MM.1S (cell line): Measurements from ENCODE around the gene SORCS2.

Experiments used
- DNase-seq: peaks from one replicate; pipeline ENCODE4 v3.0.0-alpha.2; 2015
- H2AFZ ChIP-seq: fragments of 300-600 bp; sonication (generic); 2 replicates; pipeline ENCODE4 v1.6.0; 2016; ENCODE audit warnings: antibody characterized with exemption, low read length
- H3F3A ChIP-seq: fragments of 300-600 bp; sonication (generic); 2 replicates; pipeline ENCODE4 v1.6.1; 2016; ENCODE audit warnings: mild to moderate bottlenecking, antibody characterized with exemption, low read length, moderate library complexity, mixed read lengths; ENCODE audit not compliant: insufficient read depth
- H3K27ac ChIP-seq: fragments of 300-600 bp; sonication (generic); 2 replicates; pipeline ENCODE4 v1.5.1; 2016; ENCODE audit warnings: mild to moderate bottlenecking, low read length
- H3K27me3 ChIP-seq: fragments of 300-600 bp; sonication (generic); replicated peaks from 2 replicates; pipeline ENCODE4 v1.6.0; 2016; ENCODE audit warnings: low read length; ENCODE audit not compliant: insufficient read depth
- H3K36me3 ChIP-seq: fragments of 300-600 bp; sonication (generic); replicated peaks from 2 replicates; pipeline ENCODE4 v1.6.1; 2016; ENCODE audit warnings: mild to moderate bottlenecking, low read length, mixed read lengths; ENCODE audit not compliant: insufficient read depth
- H3K4me1 ChIP-seq: fragments of 300-600 bp; sonication (generic); 2 replicates; pipeline ENCODE4 v1.6.1; 2016; ENCODE audit warnings: low read length, mixed read lengths
- H3K4me2 ChIP-seq: fragments of 300-600 bp; sonication (generic); 2 replicates; pipeline ENCODE4 v1.6.0; 2016; ENCODE audit warnings: low read depth, low read length
- H3K4me3 ChIP-seq: fragments of 300-600 bp; sonication (generic); 2 replicates; pipeline ENCODE4 v1.5.1; 2016; ENCODE audit warnings: low read length, mixed read lengths
- H3K79me2 ChIP-seq: fragments of 300-600 bp; sonication (generic); 2 replicates; pipeline ENCODE4 v1.6.1; 2016; ENCODE audit warnings: mixed run types, low read length, mixed read lengths
- H3K9ac ChIP-seq: fragments of 300-600 bp; sonication (generic); 2 replicates; pipeline ENCODE4 v1.6.1; 2016; ENCODE audit warnings: low read length, mixed read lengths
- H3K9me2 ChIP-seq: fragments of 300-600 bp; sonication (generic); replicated peaks from 2 replicates; pipeline ENCODE4 v1.6.1; 2016; ENCODE audit warnings: mild to moderate bottlenecking, low read length, mixed read lengths; ENCODE audit not compliant: insufficient read depth
- H3K9me3 ChIP-seq: fragments of 300-600 bp; sonication (generic); replicated peaks from 2 replicates; pipeline ENCODE4 v1.6.1; 2016; ENCODE audit warnings: mild to moderate bottlenecking, low read length, mixed read lengths; ENCODE audit not compliant: insufficient read depth
- H4K20me1 ChIP-seq: fragments of 300-600 bp; sonication (generic); 2 replicates; pipeline ENCODE4 v1.6.1; 2016; ENCODE audit warnings: mild to moderate bottlenecking, low read length, moderate library complexity, mixed read lengths; ENCODE audit not compliant: insufficient read depth
- CTCF ChIP-seq: fragments of 300-600 bp; sonication (generic); IDR thresholded peaks from 2 replicates; pipeline ENCODE4 v1.5.1; 2016; ENCODE audit warnings: antibody characterized with exemption, low read length, mixed read lengths
- EZH2 ChIP-seq: fragments of 300-600 bp; sonication (generic); optimal IDR thresholded peaks from 2 replicates; pipeline ENCODE3; 2017; ENCODE audit warnings: low read depth, mild to moderate bottlenecking, antibody characterized with exemption, low read length, mixed read lengths
- EZH2phosphoT487 ChIP-seq: fragments of 300-600 bp; sonication (generic); IDR thresholded peaks from 2 replicates; pipeline ENCODE4 v1.6.1; 2018; ENCODE audit warnings: antibody characterized with exemption, low read length

Gene SORCS2

GRCh38 chr4:7491915-7492314 is 299.6 kb downstream of the SORCS2 start:
- no peaks in the 10 kb centered on the region for H3K9me2 ChIP-seq
- no peak overlapping the region for H2AFZ ChIP-seq
- H3K4me3 ChIP-seq = no peak overlapping the region
- no peak overlapping the region for H3K4me2 ChIP-seq
- H3K36me3 ChIP-seq = no peaks in the 10 kb centered on the region
- no peaks in the 10 kb centered on the region for H3K9me3 ChIP-seq
- no peaks in the 10 kb centered on the region for H3K79me2 ChIP-seq
- H4K20me1 ChIP-seq = no peaks in the 10 kb centered on the region
- no peak for DNase-seq
- H3K27ac ChIP-seq = no peak overlapping the region
- no peak overlapping the region for H3K9ac ChIP-seq
- H3F3A ChIP-seq = no peaks in the 10 kb centered on the region
- TF ChIP-seq EZH2phosphoT487 (no peak), CTCF (no peak), EZH2 (no peak)
- H3K27me3 ChIP-seq = peaks cover 96% of the 10 kb centered on the region
- H3K4me1 ChIP-seq = no peaks in the 10 kb centered on the region

GRCh38 chr4:7498446-7499200 is 306.3 kb downstream of the SORCS2 start:
- Histone ChIP-seq H3K4me1 (no peaks in the 10 kb centered on the region), H3K9me2 (no peaks in the 10 kb centered on the region), H3K27ac (no peak overlapping the region)

GRCh38 chr4:7499661-7500060 is 307.3 kb downstream of the SORCS2 start:
- DNase-seq = no peak
- Histone ChIP-seq H3F3A (no peaks in the 10 kb centered on the region), H3K4me2 (no peak overlapping the region), H4K20me1 (no peaks in the 10 kb centered on the region), H3K4me3 (no peak overlapping the region), H3K27me3 (peaks cover 94% of the 10 kb centered on the region), H3K9me3 (no peaks in the 10 kb centered on the region), H3K9ac (no peak overlapping the region), H3K9me2 (no peaks in the 10 kb centered on the region), H3K4me1 (no peaks in the 10 kb centered on the region), H2AFZ (no peak overlapping the region), H3K36me3 (no peaks in the 10 kb centered on the region), H3K27ac (no peak overlapping the region), H3K79me2 (no peaks in the 10 kb centered on the region)
- TF ChIP-seq CTCF = no peak
- no peak for TF ChIP-seq EZH2
- TF ChIP-seq EZH2phosphoT487 = no peak

More at GRCh38 chr4:7498446-7499200, 306.3 kb downstream of the SORCS2 start:
- H3K9ac ChIP-seq = no peak overlapping the region
- H3K4me3 ChIP-seq = no peak overlapping the region
- H3K4me2 ChIP-seq = no peak overlapping the region
- TF ChIP-seq EZH2phosphoT487 (no peak), CTCF (no peak), EZH2 (no peak)
- H3K9me3 ChIP-seq = no peaks in the 10 kb centered on the region
- peaks cover 94% of the 10 kb centered on the region for H3K27me3 ChIP-seq
- H3K36me3 ChIP-seq = no peaks in the 10 kb centered on the region
- no peaks in the 10 kb centered on the region for H3K79me2 ChIP-seq
- H4K20me1 ChIP-seq = no peaks in the 10 kb centered on the region
- DNase-seq = no peak
- no peaks in the 10 kb centered on the region for H3F3A ChIP-seq
- no peak overlapping the region for H2AFZ ChIP-seq
